ENCODE data around the gene ZNHIT6. TPM values are rescaled to one million over a fixed set of nuclear protein-coding genes. Genes with fewer than 3 reads are reported as not detected.
A peak's percentile ranks its signal among the peaks of the same experiment; 100 is the strongest.

ZNHIT6 gene
- polyA plus RNA-seq, 1 of the 3 experiments (the other 2 are of a cell fraction): 7.7 TPM

GRCh38 chr1:85705940-85706339 is 2.3 kb downstream of the ZNHIT6 start (continued):
- TF ChIP-seq ZBTB33 (IDR thresholded peaks at IDR 0.05; ENCODE audit: borderline replicate concordance, low read depth): no peak
- no peak for TF ChIP-seq TCF12 (IDR thresholded peaks at IDR 0.05)
- no peak for TF ChIP-seq CTCF (IDR thresholded peaks at IDR 0.05)

GRCh38 chr1:85700422-85700821 is 7.8 kb downstream of the ZNHIT6 start:
- WGBS (ENCODE audit: low lambda C conversion rate): 61% methylated on average over 4 of the region's 4 CpGs
- Histone ChIP-seq H3K4me1 (ENCODE audit: control insufficient read depth in 1 of 2, insufficient read depth in 2 of 2, low read depth in 1 of 2, low read length in 1 of 2) (no peaks in the 10 kb centered on the region; a peak in 1 of 4 replicates), H3K9me3 (no peaks in the 10 kb centered on the region), H2AFZ (ENCODE audit: low read depth) (no peak overlapping the region), H3K9me2 (no peaks in the 10 kb centered on the region), H3K79me2 (ENCODE audit: insufficient read depth) (peaks cover 65% of the 10 kb centered on the region), H3K4me3 (ENCODE audit: low read depth in 2 of 2, low read length in 1 of 2) (no peak overlapping the region), H3K9ac (no peak overlapping the region), H3K27me3 (ENCODE audit: insufficient read depth) (no peaks in the 10 kb centered on the region), H3K36me3 (replicated peaks in 1 of 2; ENCODE audit: control insufficient read depth in 1 of 2, insufficient read depth in 2 of 2, low read length in 1 of 2) (peaks cover 70 to 88% of the 10 kb centered on the region in 2 experiments), H3F3A (replicated peaks; ENCODE audit: insufficient read depth) (peaks cover 7% of the 10 kb centered on the region), H4K20me1 (ENCODE audit: insufficient read depth) (no peaks in the 10 kb centered on the region), H3K4me2 (no peak overlapping the region), H3K27ac (ENCODE audit: low read depth in 2 of 2, low read length in 1 of 2) (peak overlapping the region; percentile 43 to 58; a peak in 3 of 4 replicates)
- peak; percentile 76 for TF ChIP-seq TCF12 (IDR thresholded peaks at IDR 0.05)
- no peak for TF ChIP-seq RXRA (IDR thresholded peaks at IDR 0.05; ENCODE audit: borderline replicate concordance, low read depth)
- DNase-seq: no peak
- ChIA-PET POLR2A (no interaction called here), CTCF (interaction anchor here (1.7 to 2.7 kb wide), 2 partner anchors 8 to 392 kb away, joined by 4 to 25 read pairs; partner anchors contain the start of gene ZNHIT6)

- H3K36me3 ChIP-seq (replicated peaks in 1 of 2; ENCODE audit: control insufficient read depth in 1 of 2, insufficient read depth in 2 of 2, low read length in 1 of 2): peaks cover 51 to 70% of the 10 kb centered on the region in 2 experiments
- H4K20me1 ChIP-seq (ENCODE audit: insufficient read depth): no peaks in the 10 kb centered on the region
- H3K4me1 ChIP-seq (ENCODE audit: control insufficient read depth in 1 of 2, insufficient read depth in 2 of 2, low read depth in 1 of 2, low read length in 1 of 2): no peaks in the 10 kb centered on the region; a peak in 1 of 4 replicates
- no peaks in the 10 kb centered on the region for H3K27me3 ChIP-seq (ENCODE audit: insufficient read depth)
- H3F3A ChIP-seq (replicated peaks; ENCODE audit: insufficient read depth): peaks cover 20% of the 10 kb centered on the region
- no peak overlapping the region for H3K9ac ChIP-seq
- H3K9me3 ChIP-seq: no peaks in the 10 kb centered on the region
- TF ChIP-seq ELF1 (IDR thresholded peaks at IDR 0.05) (no peak), REST (IDR thresholded peaks at IDR 0.05; ENCODE audit: low read depth, low read length) (no peak), GABPA (IDR thresholded peaks at IDR 0.05; ENCODE audit: low read depth) (no peak), FOXJ3 (CRISPR knock-in tag; IDR thresholded peaks at IDR 0.05) (no peak), SMC3 (IDR thresholded peaks at IDR 0.05; ENCODE audit: low read depth, low read length) (no peak), USF1 (IDR thresholded peaks at IDR 0.05; ENCODE audit: borderline replicate concordance, low read depth) (no peak), POLR2AphosphoS5 (IDR thresholded peaks at IDR 0.05; ENCODE audit: low read depth, low read length) (no peak), YY1 (IDR thresholded peaks at IDR 0.05; ENCODE audit: low read depth) (no peak)
- no peak for DNase-seq
- no peaks in the 10 kb centered on the region for H3K9me2 ChIP-seq
- H3K4me2 ChIP-seq: no peak overlapping the region
- CTCF ChIA-PET: interaction anchor here (1.0 kb wide), 1 partner anchor 390 kb away, joined by 12 read pairs; no protein-coding TSS in a partner anchor
- no peak overlapping the region for H2AFZ ChIP-seq (ENCODE audit: low read depth)
- POLR2A ChIA-PET: no interaction called here
- no peak overlapping the region for H3K27ac ChIP-seq (ENCODE audit: low read depth in 2 of 2, low read length in 1 of 2)
- no peak overlapping the region for H3K4me3 ChIP-seq (ENCODE audit: low read depth in 2 of 2, low read length in 1 of 2)
- H3K79me2 ChIP-seq (ENCODE audit: insufficient read depth): peaks cover 55% of the 10 kb centered on the region
Measured at GRCh38 chr1:85697895-85698294, 10.3 kb downstream of the ZNHIT6 start.

All from SK-N-SH (cell line).